ENCODE data around the gene NOTCH2.
"Not testable (repeated sequence)": the region's sequence is repeated elsewhere in the genome, so short reads cannot be mapped to it uniquely, and the experiment has no call there.

DNA sequence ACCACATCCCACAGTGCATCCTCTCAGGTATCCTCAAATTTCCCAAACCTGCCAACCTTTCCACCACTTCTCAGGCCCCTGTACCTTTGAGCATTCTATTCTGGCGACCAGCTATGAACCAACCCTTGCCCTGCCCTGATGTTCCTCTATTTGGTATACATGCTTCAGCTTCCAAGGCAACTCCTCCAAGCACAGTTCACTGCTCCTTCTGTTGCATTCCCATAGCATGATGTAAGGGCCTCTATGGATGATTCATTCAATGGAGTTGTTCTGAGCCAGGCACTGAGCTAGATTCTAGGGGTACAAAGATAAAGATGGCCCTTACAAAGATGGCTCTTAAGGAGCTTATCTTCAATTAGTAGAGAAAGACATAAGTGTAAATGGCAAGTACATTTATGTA, 21.4 kb upstream of the NOTCH2 start:
- TF ChIP-seq YY1 (tag by site-specific recombination; IDR thresholded peaks at IDR 0.05); MYNN (tag by site-specific recombination; IDR thresholded peaks at IDR 0.05; ENCODE audit: borderline replicate concordance); ZBTB20 (tag by site-specific recombination; IDR thresholded peaks at IDR 0.05); ZNF785 (tag by site-specific recombination; IDR thresholded peaks at IDR 0.05); ZNF274 (IDR thresholded peaks at IDR 0.05; ENCODE audit: low read length); ZNF274 (tag by site-specific recombination; IDR thresholded peaks at IDR 0.05; ENCODE audit: borderline replicate concordance); FEZF1 (tag by site-specific recombination; IDR thresholded peaks at IDR 0.05); ZNF501 (tag by site-specific recombination; IDR thresholded peaks at IDR 0.05); SP2 (tag by site-specific recombination; IDR thresholded peaks at IDR 0.05); RBAK (tag by site-specific recombination; IDR thresholded peaks at IDR 0.05): not testable (repeated sequence)
- TF ChIP-seq, protein P1, sequence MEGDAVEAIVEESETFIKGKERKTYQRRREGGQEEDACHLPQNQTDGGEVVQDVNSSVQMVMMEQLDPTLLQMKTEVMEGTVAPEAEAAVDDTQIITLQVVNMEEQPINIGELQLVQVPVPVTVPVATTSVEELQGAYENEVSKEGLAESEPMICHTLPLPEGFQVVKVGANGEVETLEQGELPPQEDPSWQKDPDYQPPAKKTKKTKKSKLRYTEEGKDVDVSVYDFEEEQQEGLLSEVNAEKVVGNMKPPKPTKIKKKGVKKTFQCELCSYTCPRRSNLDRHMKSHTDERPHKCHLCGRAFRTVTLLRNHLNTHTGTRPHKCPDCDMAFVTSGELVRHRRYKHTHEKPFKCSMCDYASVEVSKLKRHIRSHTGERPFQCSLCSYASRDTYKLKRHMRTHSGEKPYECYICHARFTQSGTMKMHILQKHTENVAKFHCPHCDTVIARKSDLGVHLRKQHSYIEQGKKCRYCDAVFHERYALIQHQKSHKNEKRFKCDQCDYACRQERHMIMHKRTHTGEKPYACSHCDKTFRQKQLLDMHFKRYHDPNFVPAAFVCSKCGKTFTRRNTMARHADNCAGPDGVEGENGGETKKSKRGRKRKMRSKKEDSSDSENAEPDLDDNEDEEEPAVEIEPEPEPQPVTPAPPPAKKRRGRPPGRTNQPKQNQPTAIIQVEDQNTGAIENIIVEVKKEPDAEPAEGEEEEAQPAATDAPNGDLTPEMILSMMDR (tag by site-specific recombination; IDR thresholded peaks at IDR 0.05): not testable (repeated sequence)
